SK-N-SH (cell line): ENCODE data around the gene GTPBP4. TPM values are rescaled to one million over a fixed set of nuclear protein-coding genes. Genes with fewer than 3 reads are reported as not detected.

Experiments used
- CTCF ChIA-PET: fragments of 300-600, 350-600 bp; formaldehyde crosslinking; extraction: SDS; loops from one replicate; lab custom pipeline; 2021; lab: Yijun Ruan, JAX
- POLR2A ChIA-PET: fragments of 350-600 bp; sonication (Branson Sonifier 250); formaldehyde crosslinking; extraction: SDS; loops from one replicate; lab custom pipeline; 2020; ENCODE audit warnings: antibody characterized with exemption, inconsistent platforms; lab: Yijun Ruan, JAX
- DNase-seq: peaks from one replicate; pipeline ENCODE4 v3.0.0; 2012
- H2AFZ ChIP-seq: fragments of 200-600 bp; sonication (generic); 2 replicates; pipeline ENCODE4 v1.8.1; 2016; ENCODE audit warnings: antibody characterized with exemption, mild to moderate bottlenecking, low read depth
- H3F3A ChIP-seq: fragments of 200-600 bp; sonication (generic); replicated peaks from 2 replicates; pipeline ENCODE3; 2016; ENCODE audit warnings: antibody characterized with exemption, mild to moderate bottlenecking; ENCODE audit not compliant: insufficient read depth
- H3K27ac ChIP-seq, 2 experiments: fragments of 200-500 bp in 1 of 2; fragments of 200-600 bp in 1 of 2; sonication (Bioruptor generic) in 1 of 2; sonication (generic), shearing (Covaris generic) in 1 of 2; 2 replicates each; pipeline versions ENCODE4 v1.5.1 to v1.6.1; 2014 to 2016; ENCODE audit warnings: low read depth in 2 of 2, inconsistent platforms in 1 of 2, low read length in 1 of 2, mild to moderate bottlenecking in 1 of 2, mixed read lengths in 1 of 2
- H3K27me3 ChIP-seq: fragments of 200-600 bp; sonication (generic), shearing (Covaris generic); 2 replicates; pipeline ENCODE4 v1.6.1; 2016; ENCODE audit warnings: mixed run types; ENCODE audit not compliant: insufficient read depth
- H3K36me3 ChIP-seq, 2 experiments: fragments of 200-500 bp in 1 of 2; fragments of 200-600 bp in 1 of 2; sonication (Bioruptor generic) in 1 of 2; sonication (generic) in 1 of 2; replicated peaks in 1 of 2; 2 replicates each; pipeline versions ENCODE3 to v1.5.1; 2014 to 2016; ENCODE audit warnings: low read length in 1 of 2, mild to moderate bottlenecking in 1 of 2; ENCODE audit not compliant: insufficient read depth in 2 of 2, control insufficient read depth in 1 of 2
- H3K4me1 ChIP-seq, 2 experiments: fragments of 200-500 bp in 1 of 2; fragments of 200-600 bp in 1 of 2; sonication (Bioruptor generic) in 1 of 2; sonication (generic), shearing (Covaris generic) in 1 of 2; 2 replicates each; pipeline versions ENCODE4 v1.5.1 to v1.6.1; 2014 to 2016; ENCODE audit warnings: low read depth in 1 of 2, low read length in 1 of 2, mixed run types in 1 of 2; ENCODE audit not compliant: insufficient read depth in 2 of 2, control insufficient read depth in 1 of 2
- H3K4me2 ChIP-seq: fragments of 200-600 bp; sonication (generic), shearing (Covaris generic); 2 replicates; pipeline ENCODE4 v1.6.1; 2017; ENCODE audit warnings: mixed run types
- H3K4me3 ChIP-seq, 2 experiments: fragments of 200-500 bp in 1 of 2; fragments of 200-600 bp in 1 of 2; sonication (Bioruptor generic) in 1 of 2; sonication (generic), shearing (Covaris generic) in 1 of 2; 2 replicates each; pipeline versions ENCODE4 v1.5.1 to v1.8.1; 2014 to 2016; ENCODE audit warnings: low read depth in 2 of 2, inconsistent platforms in 1 of 2, low read length in 1 of 2, mild to moderate bottlenecking in 1 of 2, mixed read lengths in 1 of 2, moderate library complexity in 1 of 2
- H3K79me2 ChIP-seq: fragments of 200-600 bp; sonication (generic); 2 replicates; pipeline ENCODE4 v1.8.1; 2017; ENCODE audit warnings: mild to moderate bottlenecking; ENCODE audit not compliant: insufficient read depth
- H3K9ac ChIP-seq: fragments of 200-600 bp; sonication (generic); 2 replicates; pipeline ENCODE4 v1.6.1; 2017; ENCODE audit warnings: mixed run types
- H3K9me2 ChIP-seq: fragments of 200-600 bp; sonication (generic); 2 replicates; pipeline ENCODE4 v1.6.1; 2017; ENCODE audit warnings: mixed run types
- H3K9me3 ChIP-seq: fragments of 200-600 bp; sonication (generic); 2 replicates; pipeline ENCODE4 v1.6.1; 2017; ENCODE audit warnings: mixed run types, mild to moderate bottlenecking, moderate library complexity
- H4K20me1 ChIP-seq: fragments of 200-600 bp; sonication (generic); 2 replicates; pipeline ENCODE4 v1.6.1; 2017; ENCODE audit warnings: mild to moderate bottlenecking, mixed run types; ENCODE audit not compliant: insufficient read depth
- CHD2 ChIP-seq: fragments of 150-350 bp; IDR thresholded peaks from 2 replicates; pipeline ENCODE4 v1.6.1; 2018; ENCODE audit warnings: low read length; ENCODE audit not compliant: partially characterized antibody
- EP300 ChIP-seq, 2 experiments: IDR thresholded peaks; 2 replicates each; pipeline versions ENCODE4 v1.4.0 to v1.6.1; 2012; ENCODE audit warnings: borderline replicate concordance in 1 of 2, low read depth in 1 of 2, low read length in 1 of 2
- FOXJ3 ChIP-seq: sonication (generic); formaldehyde crosslinking; IDR thresholded peaks from 2 replicates; pipeline ENCODE4 v1.5.1; 2020; ENCODE audit warnings: mild to moderate bottlenecking, missing genetic modification reagents
- GABPA ChIP-seq: IDR thresholded peaks from 2 replicates; pipeline ENCODE4 v1.4.0; 2012; ENCODE audit warnings: low read depth, mild to moderate bottlenecking
- MEF2A ChIP-seq: IDR thresholded peaks from 2 replicates; pipeline ENCODE4 v1.4.0; 2012; ENCODE audit warnings: low read depth, borderline replicate concordance
- RCOR1 ChIP-seq: fragments of 150-350 bp; IDR thresholded peaks from 2 replicates; pipeline ENCODE4 v1.6.1; 2017; ENCODE audit warnings: antibody characterized with exemption, low read length
- SIN3A ChIP-seq: IDR thresholded peaks from 2 replicates; pipeline ENCODE4 v1.6.1; 2012; ENCODE audit warnings: low read depth, mild to moderate bottlenecking, low read length, moderate library complexity, borderline replicate concordance
- TAF1 ChIP-seq: IDR thresholded peaks from 2 replicates; pipeline ENCODE4 v1.6.1; 2012; ENCODE audit warnings: low read depth, mild to moderate bottlenecking, low read length, moderate library complexity, borderline replicate concordance
- YY1 ChIP-seq: IDR thresholded peaks from 2 replicates; pipeline ENCODE4 v1.4.0; 2012; ENCODE audit warnings: low read depth, mild to moderate bottlenecking
- WGBS: methylation state at CpG from one replicate; pipeline ENCODE4 v1.1.6; 2017; ENCODE audit warnings: low lambda C conversion rate; 5-methylcytosine and 5-hydroxymethylcytosine counted together
- polyA plus RNA-seq, 3 experiments: library from polyadenylated mRNA; depleted of rRNA; stranded (reverse); fragments of >200 nt; gene quantifications; 2 replicates each; pipeline ENCODE4 v1.2.3, GENCODE V29; 2012
- TF ChIP-seq, protein P1 (sequence below): IDR thresholded peaks from 2 replicates; pipeline ENCODE4 v1.4.0; 2012; ENCODE audit warnings: low read depth, borderline replicate concordance
- TF ChIP-seq, protein P2 (sequence below): fragments of 200-600 bp; sonication (generic); IDR thresholded peaks from 2 replicates; pipeline ENCODE4 v1.6.1; 2017; ENCODE audit warnings: antibody characterized with exemption, mild to moderate bottlenecking, moderate library complexity
- TF ChIP-seq, protein P3 (sequence below): IDR thresholded peaks from 2 replicates; pipeline ENCODE4 v1.4.0; 2012; ENCODE audit warnings: low read depth

The GTPBP4 gene
- polyA plus RNA-seq, 1 of the 3 experiments (the other 2 are of a cell fraction), result 36.6 TPM

DNA sequence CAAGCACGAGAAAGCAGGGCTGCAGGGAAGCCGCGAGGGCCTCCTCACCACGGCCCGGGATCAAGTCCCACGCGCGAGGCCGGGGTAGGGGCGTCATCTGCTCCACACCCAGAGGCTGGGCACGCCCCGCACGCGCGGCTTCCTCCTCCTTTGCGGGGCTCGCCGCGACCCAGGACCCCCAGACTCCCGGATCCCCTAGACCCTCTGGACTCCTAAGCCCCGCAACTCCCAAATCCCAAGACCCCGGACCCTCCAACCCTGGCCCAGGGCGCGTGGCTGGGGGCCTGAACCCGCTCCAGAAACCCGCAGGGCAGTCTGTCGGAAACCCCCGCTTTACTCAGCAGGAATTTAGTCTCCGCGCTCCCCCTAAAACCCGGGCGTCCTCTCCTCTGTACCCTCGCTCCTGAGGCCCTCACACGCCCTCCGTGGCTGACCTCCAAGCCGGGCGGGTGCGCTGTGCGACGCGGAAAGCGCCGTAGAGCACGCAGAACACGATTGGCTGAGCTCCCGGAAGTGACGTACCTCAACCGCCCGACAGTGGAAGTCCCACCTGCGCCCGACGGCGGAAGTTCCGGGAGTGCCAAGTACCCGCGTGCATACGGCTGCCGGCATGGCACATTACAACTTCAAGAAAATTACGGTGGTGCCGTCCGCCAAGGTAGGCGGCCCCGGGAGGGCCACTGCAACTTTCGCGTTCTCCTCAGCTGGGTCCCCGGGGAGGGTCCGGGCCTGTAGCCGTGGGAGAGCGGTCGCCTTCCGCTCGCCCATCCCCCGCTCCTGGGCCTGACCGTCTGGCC lies at the start of gene GTPBP4 (continued):
- TF ChIP-seq GABPA, result peak; percentile 97
- TF ChIP-seq CHD2, result peak; percentile 68
- TF ChIP-seq TAF1, result peak; percentile 89
- TF ChIP-seq RCOR1, result no peak
- 0 out of 2 replicates have a peak, but pooled peaks have one; percentile 15 for TF ChIP-seq FOXJ3 (CRISPR knock-in tag)
- no peak; a peak in 1 of 4 replicates for TF ChIP-seq EP300 (IDR thresholded peaks at IDR 0.05; ENCODE audit: borderline replicate concordance in 1 of 2, low read depth in 1 of 2, low read length in 1 of 2)
- TF ChIP-seq MEF2A, result no peak
- TF ChIP-seq, protein P1, sequence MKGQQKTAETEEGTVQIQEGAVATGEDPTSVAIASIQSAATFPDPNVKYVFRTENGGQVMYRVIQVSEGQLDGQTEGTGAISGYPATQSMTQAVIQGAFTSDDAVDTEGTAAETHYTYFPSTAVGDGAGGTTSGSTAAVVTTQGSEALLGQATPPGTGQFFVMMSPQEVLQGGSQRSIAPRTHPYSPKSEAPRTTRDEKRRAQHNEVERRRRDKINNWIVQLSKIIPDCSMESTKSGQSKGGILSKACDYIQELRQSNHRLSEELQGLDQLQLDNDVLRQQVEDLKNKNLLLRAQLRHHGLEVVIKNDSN, result no peak
- TF ChIP-seq, protein P2, sequence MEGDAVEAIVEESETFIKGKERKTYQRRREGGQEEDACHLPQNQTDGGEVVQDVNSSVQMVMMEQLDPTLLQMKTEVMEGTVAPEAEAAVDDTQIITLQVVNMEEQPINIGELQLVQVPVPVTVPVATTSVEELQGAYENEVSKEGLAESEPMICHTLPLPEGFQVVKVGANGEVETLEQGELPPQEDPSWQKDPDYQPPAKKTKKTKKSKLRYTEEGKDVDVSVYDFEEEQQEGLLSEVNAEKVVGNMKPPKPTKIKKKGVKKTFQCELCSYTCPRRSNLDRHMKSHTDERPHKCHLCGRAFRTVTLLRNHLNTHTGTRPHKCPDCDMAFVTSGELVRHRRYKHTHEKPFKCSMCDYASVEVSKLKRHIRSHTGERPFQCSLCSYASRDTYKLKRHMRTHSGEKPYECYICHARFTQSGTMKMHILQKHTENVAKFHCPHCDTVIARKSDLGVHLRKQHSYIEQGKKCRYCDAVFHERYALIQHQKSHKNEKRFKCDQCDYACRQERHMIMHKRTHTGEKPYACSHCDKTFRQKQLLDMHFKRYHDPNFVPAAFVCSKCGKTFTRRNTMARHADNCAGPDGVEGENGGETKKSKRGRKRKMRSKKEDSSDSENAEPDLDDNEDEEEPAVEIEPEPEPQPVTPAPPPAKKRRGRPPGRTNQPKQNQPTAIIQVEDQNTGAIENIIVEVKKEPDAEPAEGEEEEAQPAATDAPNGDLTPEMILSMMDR, result peak; percentile 51
- TF ChIP-seq, protein P3, sequence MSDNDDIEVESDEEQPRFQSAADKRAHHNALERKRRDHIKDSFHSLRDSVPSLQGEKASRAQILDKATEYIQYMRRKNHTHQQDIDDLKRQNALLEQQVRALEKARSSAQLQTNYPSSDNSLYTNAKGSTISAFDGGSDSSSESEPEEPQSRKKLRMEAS, result peak; percentile 97
- TF ChIP-seq, all 33 proteins: peak for 16

DNA sequence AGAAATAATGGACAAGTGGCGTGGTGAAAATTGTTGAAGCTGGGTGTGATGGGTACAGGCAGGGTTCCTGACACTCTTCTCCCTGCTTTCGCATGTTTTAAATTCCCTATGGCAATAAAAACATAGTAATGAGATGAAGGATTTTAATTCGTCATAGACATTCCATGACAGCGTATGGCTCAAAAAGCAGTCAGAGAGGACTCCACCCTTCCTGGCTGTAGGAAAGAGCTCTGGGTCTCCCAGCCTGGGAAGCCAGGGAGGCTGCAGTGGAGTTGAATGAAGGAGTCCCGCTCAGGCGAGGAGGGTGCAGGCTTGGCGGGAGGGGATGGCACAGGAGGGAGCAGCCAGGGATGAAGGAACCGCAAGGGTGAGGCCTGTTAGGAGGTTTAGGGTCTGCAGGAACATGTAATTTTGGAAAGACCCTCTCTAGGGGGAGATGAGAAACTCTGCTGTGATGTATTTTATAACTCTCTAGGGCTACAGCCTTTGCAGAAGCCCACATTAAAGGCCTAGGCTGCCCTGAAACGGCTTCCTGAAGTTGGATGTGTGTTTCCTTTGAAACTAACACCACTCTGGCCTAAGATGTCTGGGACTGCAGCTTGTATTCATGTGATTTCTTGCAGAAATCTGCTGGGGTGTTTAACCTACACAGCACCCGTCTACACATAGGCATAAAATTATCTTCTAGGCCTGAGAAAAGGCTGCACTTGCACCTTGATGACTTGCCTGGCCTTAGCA lies 49.1 kb upstream of the GTPBP4 start:
- no peak overlapping the region for H3K4me3 ChIP-seq
- no peaks in the 10 kb centered on the region for H4K20me1 ChIP-seq
- no peak for TF ChIP-seq SIN3A
- TF ChIP-seq YY1, result no peak
- H3K4me1 ChIP-seq, result no peaks in the 10 kb centered on the region
- no peaks in the 10 kb centered on the region for H3K9me2 ChIP-seq
- H2AFZ ChIP-seq, result no peak overlapping the region
- no peaks in the 10 kb centered on the region for H3K27me3 ChIP-seq
- H3K79me2 ChIP-seq, result no peaks in the 10 kb centered on the region
- DNase-seq, result no peak
- no peaks in the 10 kb centered on the region for H3K36me3 ChIP-seq
- POLR2A ChIA-PET, result no interaction called here
- no peaks in the 10 kb centered on the region for H3K9me3 ChIP-seq
- no peaks in the 10 kb centered on the region for H3F3A ChIP-seq
- no peak overlapping the region for H3K27ac ChIP-seq
- CTCF ChIA-PET, result no interaction called here
- 90% methylated on average over 10 of the region's 10 CpGs for WGBS
- H3K9ac ChIP-seq, result no peak overlapping the region
- no peak overlapping the region for H3K4me2 ChIP-seq
